B cell (primary cell): ENCODE results near the gene WWP2.

Experiments
- CTCF ChIP-seq: fragments of 200-600 bp; IDR thresholded peaks from one replicate; pipeline ENCODE4 v1.8.0; 2022; ENCODE audit warnings: antibody characterized with exemption, mild to moderate bottlenecking
- EZH2 ChIP-seq: IDR thresholded peaks from 2 replicates; pipeline ENCODE4 v1.6.1; 2012; ENCODE audit warnings: borderline replicate concordance, low read depth, mild to moderate bottlenecking, moderate library complexity, low read length; ENCODE audit not compliant: insufficient read depth, poor library complexity, severe bottlenecking

- TF ChIP-seq CTCF (no peak), EZH2 (no peak)
Measured at GRCh38 chr16:69787883-69788282, 25.8 kb downstream of the WWP2 start.
